A673 (cell line): ENCODE measurements around the gene PCP4L1. TPM values are rescaled to one million over a fixed set of nuclear protein-coding genes. Genes with fewer than 3 reads are reported as not detected.

ENCODE experiments used
- BruUV-seq: library from RNA; stranded (reverse); fragments of 400-500 nt; replicated peaks from 2 replicates; lab custom pipeline; 2021; lab: Mats Ljungman, UMichigan
- CTCF ChIA-PET: fragments of 300-600 bp; sonication (Branson Sonifier 250); formaldehyde crosslinking; loops from one replicate; lab custom pipeline; 2022; ENCODE audit warnings: antibody characterized with exemption; lab: Charles Lee
- POLR2A ChIA-PET: fragments of 300-600 bp; sonication (Branson Sonifier 250); formaldehyde crosslinking; loops from one replicate; lab custom pipeline; 2022; ENCODE audit warnings: antibody characterized with exemption; ENCODE audit not compliant: low non-redundant PET; lab: Charles Lee
- DNase-seq: peaks from one replicate; pipeline ENCODE4 v3.0.0-alpha.2; 2015; ENCODE audit warnings: low spot score
- H3K27ac ChIP-seq: fragments of 200-600 bp; sonication (generic); 2 replicates; pipeline ENCODE4 v1.5.1; 2016; ENCODE audit warnings: mixed run types, low read depth, mild to moderate bottlenecking, mixed read lengths, antibody characterized with exemption, low read length; ENCODE audit not compliant: poor library complexity, severe bottlenecking
- H3K27me3 ChIP-seq: fragments of 200-600 bp; sonication (generic); replicated peaks from 2 replicates; pipeline ENCODE4 v1.6.1; 2017; ENCODE audit warnings: mixed run types, low read depth, mild to moderate bottlenecking, mixed read lengths, antibody characterized with exemption, low read length; ENCODE audit not compliant: insufficient read depth, poor library complexity
- H3K36me3 ChIP-seq: fragments of 200-600 bp; sonication (generic); 2 replicates; pipeline ENCODE4 v1.6.1; 2016; ENCODE audit warnings: mixed run types, mild to moderate bottlenecking, mixed read lengths, antibody characterized with exemption, low read length; ENCODE audit not compliant: insufficient read depth, poor library complexity, severe bottlenecking
- H3K4me1 ChIP-seq: fragments of 200-600 bp; sonication (generic); 2 replicates; pipeline ENCODE4 v1.6.1; 2017; ENCODE audit warnings: mixed run types, mild to moderate bottlenecking, mixed read lengths, antibody characterized with exemption, low read length; ENCODE audit not compliant: insufficient read depth, poor library complexity, severe bottlenecking
- H3K4me3 ChIP-seq: fragments of 200-600 bp; sonication (generic); 2 replicates; pipeline ENCODE4 v1.5.1; 2016; ENCODE audit warnings: low read depth, mixed run types, mild to moderate bottlenecking, mixed read lengths, low read length; ENCODE audit not compliant: poor library complexity, severe bottlenecking
- H3K9me3 ChIP-seq: fragments of 200-600 bp; sonication (generic); 2 replicates; pipeline ENCODE4 v1.6.1; 2016; ENCODE audit warnings: mixed run types, low read depth, mild to moderate bottlenecking, mixed read lengths, antibody characterized with exemption, low read length; ENCODE audit not compliant: poor library complexity, severe bottlenecking
- EZH2 ChIP-seq: fragments of 200-600 bp; sonication (generic); IDR thresholded peaks from 2 replicates; pipeline ENCODE4 v1.6.1; 2017; ENCODE audit warnings: borderline replicate concordance, low read depth, mild to moderate bottlenecking, mixed read lengths, antibody characterized with exemption, low read length; ENCODE audit not compliant: poor library complexity, severe bottlenecking
- intact Hi-C: fragments of 100-400 bp; cut with micrococcal nuclease; formaldehyde crosslinking; loops from one replicate; pipeline ENCODE4 v1.10.0; 2022; ENCODE audit not compliant: unreplicated experiment
- total RNA-seq: library from RNA; stranded (reverse); gene quantifications from 2 replicates; pipeline ENCODE4 v1.2.3, GENCODE V29; 2021
- TF ChIP-seq, protein P1 (sequence below): fragments of 300-800, 200-600 bp; sonication (generic); conservative IDR thresholded peaks from 2 replicates; pipeline ENCODE4 v1.5.1; 2017; ENCODE audit warnings: low read depth, mild to moderate bottlenecking, antibody characterized with exemption, low read length, moderate library complexity, mixed read lengths

PCP4L1 gene
- total RNA-seq, 1 experiment from 2014 or later = not detected

DNA sequence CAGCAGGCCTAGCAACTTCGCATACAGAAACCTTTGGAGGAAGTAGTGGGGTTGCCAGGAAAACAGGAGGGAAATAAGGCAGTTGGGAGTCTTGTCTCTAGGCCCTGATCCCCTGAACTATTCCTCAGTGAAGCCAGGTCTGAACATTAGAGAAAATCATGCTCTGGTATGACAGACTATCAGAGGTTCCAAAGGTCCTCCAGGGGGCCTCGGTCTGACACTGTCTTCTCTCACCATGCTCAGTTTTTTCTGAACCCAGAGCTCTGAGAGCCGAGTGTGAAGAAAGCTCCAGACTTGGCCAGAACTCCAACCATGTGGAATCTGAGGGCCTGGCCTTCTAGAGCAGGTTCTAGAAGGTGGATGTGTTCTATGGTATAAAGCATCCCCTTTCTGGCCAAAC is 28.6 kb upstream of the PCP4L1 start:
- TSS peak; percentile 5 for BruUV-seq

DNA sequence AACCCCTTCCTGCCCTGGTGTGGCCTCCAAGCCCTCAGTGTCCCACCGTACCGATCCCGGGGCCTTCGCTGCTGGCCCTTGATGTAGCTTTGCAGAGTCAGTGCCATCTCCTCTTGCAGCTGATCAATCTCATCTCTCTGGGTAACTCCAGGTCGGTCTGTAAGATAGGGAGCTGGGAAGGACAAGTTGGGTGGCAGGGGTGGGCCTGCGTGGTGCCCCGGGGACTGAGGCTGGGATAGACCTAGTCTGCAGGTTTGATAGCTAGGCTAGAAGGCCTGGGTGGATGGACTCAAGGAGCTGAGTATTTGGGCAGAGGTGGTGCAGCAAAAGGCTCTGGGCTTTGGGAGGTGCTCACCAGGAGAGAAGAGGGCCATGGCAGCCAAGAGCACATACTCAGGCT is 27.8 kb upstream of the PCP4L1 start:
- CTCF ChIA-PET = interaction anchor here (0.6 to 0.9 kb wide), 2 partner anchors 61 kb away, joined by 3 to 4 read pairs; no protein-coding TSS in a partner anchor
- no TSS peak for BruUV-seq
- no peak for DNase-seq
- Histone ChIP-seq H3K4me3 (no peak overlapping the region), H3K27ac (no peak overlapping the region), H3K4me1 (peaks cover 12% of the 10 kb centered on the region), H3K27me3 (no peaks in the 10 kb centered on the region), H3K9me3 (no peaks in the 10 kb centered on the region), H3K36me3 (peaks cover 16% of the 10 kb centered on the region)
- no peak for TF ChIP-seq EZH2
- TF ChIP-seq, protein P1, sequence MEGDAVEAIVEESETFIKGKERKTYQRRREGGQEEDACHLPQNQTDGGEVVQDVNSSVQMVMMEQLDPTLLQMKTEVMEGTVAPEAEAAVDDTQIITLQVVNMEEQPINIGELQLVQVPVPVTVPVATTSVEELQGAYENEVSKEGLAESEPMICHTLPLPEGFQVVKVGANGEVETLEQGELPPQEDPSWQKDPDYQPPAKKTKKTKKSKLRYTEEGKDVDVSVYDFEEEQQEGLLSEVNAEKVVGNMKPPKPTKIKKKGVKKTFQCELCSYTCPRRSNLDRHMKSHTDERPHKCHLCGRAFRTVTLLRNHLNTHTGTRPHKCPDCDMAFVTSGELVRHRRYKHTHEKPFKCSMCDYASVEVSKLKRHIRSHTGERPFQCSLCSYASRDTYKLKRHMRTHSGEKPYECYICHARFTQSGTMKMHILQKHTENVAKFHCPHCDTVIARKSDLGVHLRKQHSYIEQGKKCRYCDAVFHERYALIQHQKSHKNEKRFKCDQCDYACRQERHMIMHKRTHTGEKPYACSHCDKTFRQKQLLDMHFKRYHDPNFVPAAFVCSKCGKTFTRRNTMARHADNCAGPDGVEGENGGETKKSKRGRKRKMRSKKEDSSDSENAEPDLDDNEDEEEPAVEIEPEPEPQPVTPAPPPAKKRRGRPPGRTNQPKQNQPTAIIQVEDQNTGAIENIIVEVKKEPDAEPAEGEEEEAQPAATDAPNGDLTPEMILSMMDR = no peak
- POLR2A ChIA-PET = no interaction called here
- intact Hi-C loops = no loop called here

More for the DNA sequence above, 28.6 kb upstream of the PCP4L1 start:
- peaks cover 18% of the 10 kb centered on the region for H3K4me1 ChIP-seq
- no peaks in the 10 kb centered on the region for H3K27me3 ChIP-seq
- H3K4me3 ChIP-seq = no peak overlapping the region
- H3K9me3 ChIP-seq = no peaks in the 10 kb centered on the region
- ChIA-PET POLR2A (no interaction called here), CTCF (interaction anchor here (0.9 to 1.3 kb wide), 2 partner anchors 62 to 152 kb away, joined by 4 read pairs; no protein-coding TSS in a partner anchor)
- peaks cover 16% of the 10 kb centered on the region for H3K36me3 ChIP-seq
- no peak for TF ChIP-seq EZH2
- TF ChIP-seq, protein P1 = 0 out of 2 replicates have a peak, but pooled peaks have one; percentile 16
- DNase-seq = no peak
- H3K27ac ChIP-seq = no peak overlapping the region
- intact Hi-C loops = loop anchor here (5.0 kb wide), 1 partner anchor 152 kb away; no protein-coding TSS in a partner anchor

DNA sequence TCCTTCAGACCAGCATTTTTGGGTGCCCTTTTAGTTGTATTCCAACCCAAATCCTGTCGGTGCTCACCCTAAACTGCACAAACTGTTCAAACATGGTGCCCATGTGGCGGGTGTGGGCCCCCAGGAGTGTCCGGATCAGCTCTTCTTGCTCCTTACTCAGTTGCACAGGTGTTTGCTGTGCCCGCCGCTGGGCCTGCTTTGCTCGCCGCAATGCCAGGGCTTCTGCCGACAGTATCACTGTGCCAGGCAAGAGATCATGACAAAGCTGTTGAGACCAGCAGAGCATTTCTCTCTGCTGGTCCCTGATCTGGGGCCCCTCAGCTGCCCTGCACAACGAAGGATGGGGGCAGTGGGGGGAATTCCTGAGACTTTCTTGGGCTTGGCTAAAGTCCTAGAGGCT is 25.4 kb upstream of the PCP4L1 start:
- no peak overlapping the region for H3K4me3 ChIP-seq
- no peaks in the 10 kb centered on the region for H3K27me3 ChIP-seq
- TF ChIP-seq, protein P1 = no peak
- no peak for TF ChIP-seq EZH2

More for the DNA sequence above, 25.4 kb upstream of the PCP4L1 start:
- Histone ChIP-seq H3K4me1 (no peaks in the 10 kb centered on the region), H3K9me3 (no peaks in the 10 kb centered on the region), H3K36me3 (peaks cover 16% of the 10 kb centered on the region), H3K27ac (no peak overlapping the region)
- no TSS peak for BruUV-seq
- ChIA-PET POLR2A (no interaction called here), CTCF (no interaction called here)
- intact Hi-C loops = no loop called here
- DNase-seq = no peak
